GM21619 (cell line): Measurements from ENCODE around the gene APOOL.
"Not testable (repeated sequence)": the region's sequence is repeated elsewhere in the genome, so short reads cannot be mapped to it uniquely, and the experiment has no call there.

Source experiments
- ATAC-seq: cut with Tn5 transposase; IDR thresholded peaks from one replicate; pipeline ENCODE4 v1.9.1; 2021; ENCODE audit not compliant: unreplicated experiment

APOOL gene

GRCh38 chrX:85003655-85004244 lies at the start of gene APOOL:
APOOL (plus strand) TSS chrX:85003877; CDS start chrX:85003913, 36 bp downstream.
- peak; percentile 96 for ATAC-seq

DNA sequence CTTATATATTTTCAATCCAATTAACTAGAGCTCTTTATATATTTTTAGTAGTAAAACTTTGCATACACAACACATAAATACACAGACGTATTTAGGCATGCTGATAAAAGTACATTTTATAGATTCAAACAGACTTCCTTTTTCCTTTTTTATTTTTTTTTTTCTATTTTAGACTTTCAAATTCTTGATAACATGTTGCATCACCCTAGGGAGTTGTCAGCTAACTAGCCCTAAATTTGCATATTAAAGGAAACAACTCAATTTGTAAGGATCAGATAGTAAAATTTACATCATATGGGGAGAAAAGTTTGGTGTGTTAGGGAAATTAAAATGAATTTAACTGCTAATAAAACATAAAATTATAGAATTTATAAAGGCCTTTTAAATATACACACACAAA lies 47.4 kb upstream of the APOOL start:
- no peak for ATAC-seq

- no peak for ATAC-seq
These were observed 28.9 kb upstream of the APOOL start for GRCh38 chrX:84974803-84975202.

DNA sequence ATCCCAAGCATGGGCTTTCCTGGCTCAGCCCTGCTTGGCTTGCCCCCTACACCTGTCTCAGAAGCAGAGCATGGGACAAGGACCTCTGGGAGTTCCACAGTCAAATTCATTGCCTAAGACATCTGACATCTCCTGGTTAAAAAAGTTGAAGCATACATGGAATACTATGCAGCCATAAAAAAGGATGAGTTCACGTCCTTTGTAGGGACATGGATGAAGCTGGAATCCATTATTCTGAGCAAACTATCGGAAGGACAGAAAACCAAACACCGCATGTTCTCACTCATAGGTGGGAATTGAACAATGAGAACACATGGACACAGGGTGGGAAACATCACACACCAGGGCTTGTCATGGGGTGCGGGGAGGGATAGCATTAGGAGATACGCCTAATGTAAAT lies 11.9 kb upstream of the APOOL start:
- ATAC-seq, result not testable (repeated sequence)

GRCh38 chrX:84993150-84993549 lies 10.5 kb upstream of the APOOL start:
- no peak for ATAC-seq

DNA sequence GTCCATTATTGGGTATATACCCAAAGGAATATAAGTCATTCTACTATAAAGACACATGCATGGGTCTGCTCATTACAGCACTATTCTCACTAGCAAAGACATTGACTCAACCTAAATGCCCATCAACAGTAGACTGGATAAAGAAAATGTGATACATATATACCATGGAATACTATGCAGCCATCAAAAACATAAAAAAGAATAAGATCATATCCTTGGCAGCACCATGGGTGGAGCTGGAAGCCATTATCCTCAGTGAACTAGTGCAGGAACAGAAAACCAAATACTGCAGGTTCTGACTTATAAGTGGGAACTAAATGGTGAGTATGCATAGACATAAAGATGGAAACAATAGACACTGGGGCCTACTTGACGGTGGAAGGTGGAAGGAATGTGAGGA lies 2.3 kb upstream of the APOOL start:
- ATAC-seq, result no peak

DNA sequence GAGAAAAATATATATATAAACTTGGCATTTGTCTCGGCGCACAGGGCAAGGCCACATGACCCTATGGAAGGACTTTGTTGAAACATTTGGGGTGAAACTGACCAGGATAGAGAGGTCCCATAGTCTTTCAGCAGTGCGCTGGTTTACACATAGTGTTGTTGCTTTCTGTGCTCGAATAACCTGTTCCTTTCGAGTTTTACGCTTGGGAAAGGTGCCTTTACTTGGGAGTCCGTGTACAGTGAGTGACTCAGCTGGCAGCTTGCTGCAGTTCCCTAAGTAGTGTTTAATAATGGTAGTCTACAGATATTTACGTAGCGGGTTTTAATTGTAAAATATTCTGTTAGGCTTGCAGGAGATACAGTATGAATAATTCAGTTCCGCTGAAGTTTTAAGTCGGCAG lies 578 bp downstream of the APOOL start:
- peak; percentile 3 for ATAC-seq

DNA sequence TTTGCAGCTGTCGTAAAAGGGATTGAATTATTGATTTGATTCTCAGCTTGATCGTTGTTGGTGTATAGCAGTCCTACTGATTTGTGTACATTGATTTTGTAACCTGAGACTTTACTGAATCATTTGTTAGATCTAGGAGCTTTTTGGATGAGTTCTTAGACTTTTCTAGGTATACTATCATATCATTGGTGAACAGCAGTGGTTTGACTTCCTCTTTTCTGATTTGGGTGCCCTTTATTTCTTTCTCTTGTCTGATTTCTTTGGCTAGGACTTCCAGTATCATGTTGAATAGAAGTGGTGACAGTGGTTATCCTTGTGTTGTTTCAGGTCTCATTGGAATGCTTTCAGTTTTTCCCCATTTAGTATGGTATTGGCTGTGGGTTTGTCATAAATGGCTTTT lies 8.4 kb downstream of the APOOL start:
- no peak for ATAC-seq

DNA sequence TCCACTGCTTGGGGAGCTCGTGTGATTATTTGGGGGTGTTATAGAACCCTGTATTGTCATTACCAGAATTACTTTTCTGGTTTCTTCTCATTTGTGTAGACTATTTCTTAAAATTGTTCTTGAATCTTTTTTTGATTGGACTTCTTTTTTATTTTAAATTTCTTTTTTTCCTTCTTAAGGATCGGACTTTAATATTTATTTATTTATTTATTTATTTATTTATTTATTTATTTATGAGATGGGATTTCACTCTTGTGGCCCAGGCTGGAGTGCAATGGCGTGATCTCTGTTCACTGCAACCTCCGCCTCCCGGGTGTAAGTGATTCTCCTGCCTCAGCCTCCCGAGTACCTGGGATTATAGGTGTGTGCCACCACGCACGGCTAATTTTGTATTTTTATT lies 11.7 kb downstream of the APOOL start:
- not testable (repeated sequence) for ATAC-seq

DNA sequence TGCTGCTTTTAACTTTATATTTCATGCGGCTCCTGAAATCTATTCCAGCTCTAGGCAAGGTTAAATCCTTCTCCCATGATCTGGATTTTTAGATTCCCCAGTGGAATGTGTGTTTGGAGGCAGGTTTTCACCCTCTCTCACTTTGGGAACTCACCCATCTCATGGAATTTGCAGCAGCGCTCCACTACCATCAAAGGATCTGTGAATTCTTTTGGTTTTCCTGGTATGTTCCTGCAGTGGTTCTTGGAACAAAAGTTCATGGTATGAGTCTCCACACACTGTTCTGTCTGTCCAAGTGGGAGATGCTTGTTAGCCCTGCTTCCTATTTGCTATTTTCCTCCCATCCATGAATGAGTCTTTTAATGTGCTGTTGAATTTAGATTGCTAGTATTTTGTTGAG lies 14.0 kb downstream of the APOOL start:
- ATAC-seq, result no peak

DNA sequence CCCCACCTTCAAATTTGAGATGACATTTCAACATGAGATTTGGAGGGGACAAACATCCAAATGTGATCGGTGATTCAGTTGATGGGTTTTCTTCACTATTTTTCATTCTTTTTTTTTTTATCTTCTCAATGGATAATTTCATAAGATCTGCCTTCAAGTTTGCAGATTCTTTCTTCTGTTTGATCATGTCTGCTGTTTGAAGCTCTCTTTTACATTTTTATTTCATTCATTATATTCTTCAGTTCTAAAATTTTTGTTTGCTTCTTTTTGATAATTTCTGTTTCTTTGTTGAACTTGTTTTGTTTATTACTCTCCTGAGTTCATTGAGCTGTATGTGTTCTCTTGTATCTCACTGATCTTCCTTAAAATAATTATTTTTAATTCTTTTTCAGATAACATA lies 14.8 kb downstream of the APOOL start:
- ATAC-seq, result no peak

GRCh38 chrX:85020216-85020615 lies 16.5 kb downstream of the APOOL start:
- no peak for ATAC-seq

GRCh38 chrX:85024044-85024443 lies 20.4 kb downstream of the APOOL start:
- no peak for ATAC-seq

- no peak for ATAC-seq
These were observed 20.9 kb downstream of the APOOL start for GRCh38 chrX:85024562-85024961.

GRCh38 chrX:85026170-85026569 lies 22.5 kb downstream of the APOOL start:
- no peak for ATAC-seq

DNA sequence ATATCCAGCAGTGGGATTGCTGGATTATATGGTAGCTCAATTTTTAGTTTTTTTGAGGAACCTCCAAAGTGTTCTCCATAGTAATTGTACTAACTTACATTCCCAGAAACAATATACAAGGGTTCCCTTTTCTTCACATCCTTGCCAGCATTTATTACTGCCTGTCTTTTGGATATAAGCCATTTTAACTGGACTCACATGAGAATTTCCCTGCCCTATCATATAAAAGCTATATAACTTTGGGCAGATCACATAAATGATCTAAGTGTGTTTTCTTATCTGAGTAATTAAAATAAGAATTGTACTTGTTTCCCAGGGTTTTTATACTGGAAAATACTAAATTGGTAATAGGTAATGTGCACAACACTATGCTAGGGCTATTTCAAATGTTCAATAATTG lies 25.4 kb downstream of the APOOL start:
- no peak for ATAC-seq

DNA sequence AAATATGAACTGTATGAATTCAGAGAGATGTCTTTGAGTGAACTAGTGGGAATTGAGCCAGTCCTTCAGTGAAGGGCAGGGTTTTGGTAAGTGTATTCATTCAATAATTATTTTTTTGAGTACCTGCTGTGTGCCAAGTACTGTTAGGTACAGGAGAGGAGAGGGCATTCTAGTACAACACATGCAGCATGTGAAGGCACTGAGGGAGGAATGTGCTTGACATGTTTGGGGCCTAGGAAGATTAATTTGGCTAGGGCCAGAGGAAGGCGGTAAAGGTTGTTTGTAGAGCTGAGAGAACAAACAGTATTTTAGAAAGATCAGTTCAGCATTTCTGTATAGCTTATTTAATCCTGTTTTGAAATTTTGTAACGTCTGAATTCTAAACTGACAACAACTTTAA lies 27.8 kb downstream of the APOOL start:
- ATAC-seq, result no peak

DNA sequence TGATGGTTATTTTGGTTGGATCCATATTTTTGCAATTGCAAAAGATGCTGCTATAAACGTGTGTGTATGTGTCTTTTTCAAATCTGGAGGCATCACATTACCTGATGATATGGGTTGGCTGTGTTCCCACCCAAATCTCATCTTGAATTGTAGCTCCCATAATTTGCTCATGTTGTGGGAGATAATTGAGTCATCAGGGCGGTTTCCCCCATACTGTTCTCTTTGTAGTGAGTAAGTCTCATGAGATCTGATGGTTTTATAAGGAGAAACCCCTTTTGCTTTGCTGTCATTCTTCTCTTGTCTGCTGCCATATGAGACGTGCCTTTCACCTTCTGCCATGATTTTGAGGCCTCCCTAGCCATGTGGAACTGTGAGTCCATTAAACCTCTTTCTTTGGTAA lies 33.4 kb downstream of the APOOL start:
- no peak for ATAC-seq

- ATAC-seq, result no peak
These were observed 48.0 kb downstream of the APOOL start for GRCh38 chrX:85051627-85052026.

- ATAC-seq, result no peak
These were observed 48.5 kb downstream of the APOOL start for GRCh38 chrX:85052205-85052604.

GRCh38 chrX:85052636-85053343 lies 49.1 kb downstream of the APOOL start:
- ATAC-seq, result no peak

DNA sequence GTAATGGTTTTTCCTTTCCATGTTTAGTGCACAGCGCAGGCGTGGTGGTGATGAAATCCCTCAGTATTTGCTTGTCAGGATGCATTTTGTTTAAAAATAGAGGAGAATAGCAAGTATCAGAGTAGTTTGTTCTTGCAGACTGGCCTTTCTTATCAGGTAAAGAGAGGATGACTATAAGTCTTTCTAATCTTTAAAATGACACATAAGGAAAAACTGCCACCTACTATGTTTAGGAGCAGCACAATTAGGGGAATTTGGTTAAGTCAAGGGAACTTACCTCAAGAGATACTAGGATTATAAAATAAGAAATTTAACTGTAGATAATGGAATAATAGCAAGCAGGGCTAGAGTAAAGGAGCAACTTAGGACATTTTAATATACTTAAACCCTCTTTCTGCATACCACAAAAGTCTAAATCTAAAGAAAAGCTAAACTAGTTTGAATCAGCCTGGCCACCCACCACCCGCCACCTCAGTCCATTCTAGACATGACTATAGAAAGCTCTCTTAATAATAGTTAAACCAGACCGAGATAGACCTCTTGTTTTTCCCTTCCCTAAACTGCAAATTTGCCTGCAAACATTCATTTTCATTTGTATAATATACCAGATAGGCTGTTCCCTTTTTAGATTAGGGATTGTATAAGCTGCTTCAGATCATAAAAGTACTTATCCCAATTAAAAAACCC lies 62.0 kb downstream of the APOOL start:
- no peak for ATAC-seq
